HepG2 (cell line): ENCODE measurements around the gene RBM25. TPM values are rescaled to one million over a fixed set of nuclear protein-coding genes. Genes with fewer than 3 reads are reported as not detected.

Experiments
- ARID2 ChIP-seq: sonication (generic); formaldehyde crosslinking; IDR thresholded peaks from 2 replicates; pipeline ENCODE4 v1.8.1; 2022; ENCODE audit warnings: mild to moderate bottlenecking, missing genetic modification reagents, borderline replicate concordance
- DNMT1 ChIP-seq: sonication (generic); formaldehyde crosslinking; IDR thresholded peaks from 2 replicates; pipeline ENCODE4 v1.5.1; 2020; ENCODE audit warnings: mild to moderate bottlenecking, missing genetic modification reagents
- ESRRA ChIP-seq: sonication (generic); formaldehyde crosslinking; IDR thresholded peaks from 2 replicates; pipeline ENCODE4 v1.5.1; 2020; ENCODE audit warnings: mild to moderate bottlenecking, low read depth, missing genetic modification reagents
- KMT2A ChIP-seq: sonication (generic); formaldehyde crosslinking; IDR thresholded peaks from 2 replicates; pipeline ENCODE4 v1.4.0; 2020; ENCODE audit warnings: missing genetic modification reagents
- MTA1 ChIP-seq: sonication (generic); formaldehyde crosslinking; IDR thresholded peaks from 2 replicates; pipeline ENCODE4 v1.4.0; 2020; ENCODE audit warnings: missing genetic modification reagents, mild to moderate bottlenecking, borderline replicate concordance
- RXRA ChIP-seq: sonication (generic); formaldehyde crosslinking; IDR thresholded peaks from 2 replicates; pipeline ENCODE4 v1.5.1; 2020; ENCODE audit warnings: missing genetic modification reagents
- ZNF101 ChIP-seq: sonication (generic); formaldehyde crosslinking; IDR thresholded peaks from 2 replicates; pipeline ENCODE4 v1.4.0; 2020; ENCODE audit warnings: mild to moderate bottlenecking, low read depth, missing genetic modification reagents, borderline replicate concordance
- ZNF12 ChIP-seq: sonication (generic); formaldehyde crosslinking; IDR thresholded peaks from 2 replicates; pipeline ENCODE4 v1.5.0; 2020; ENCODE audit warnings: missing genetic modification reagents
- ZNF138 ChIP-seq: sonication (generic); formaldehyde crosslinking; IDR thresholded peaks from 2 replicates; pipeline ENCODE4 v1.5.0; 2020; ENCODE audit warnings: mild to moderate bottlenecking, low read depth, missing genetic modification reagents
- ZNF224 ChIP-seq: sonication (generic); formaldehyde crosslinking; IDR thresholded peaks from 2 replicates; pipeline ENCODE4 v1.5.0; 2020; ENCODE audit warnings: mild to moderate bottlenecking, missing genetic modification reagents
- ZNF841 ChIP-seq: sonication (generic); formaldehyde crosslinking; IDR thresholded peaks from 2 replicates; pipeline ENCODE4 v1.8.1; 2023; ENCODE audit warnings: missing genetic modification reagents, borderline replicate concordance
- ZZZ3 ChIP-seq: sonication (generic); formaldehyde crosslinking; IDR thresholded peaks from 2 replicates; pipeline ENCODE4 v1.4.0; 2020; ENCODE audit warnings: missing genetic modification reagents, mild to moderate bottlenecking, borderline replicate concordance
- polyA plus RNA-seq, 8 experiments: library from polyadenylated mRNA; depleted of rRNA in 3 of 8; stranded (reverse) in 7 of 8; unstranded in 1 of 8; fragments of >200 nt; fragmentation: Illumina TruSeq in 4 of 8; extraction: Trizol in 4 of 8; gene quantifications; 2 replicates each; pipeline versions ENCODE4 v1.2.1 to v1.2.3, GENCODE V29; 2011 to 2016; ENCODE audit warnings: low read depth in 4 of 8, missing spikeins in 1 of 8, mixed read lengths in 1 of 8; ENCODE audit not compliant: insufficient read depth in 1 of 8
- total RNA-seq, 5 experiments: library from RNA; depleted of rRNA; stranded (reverse); fragments of >200 nt; fragmentation: Illumina TruSeq; extraction: Trizol; gene quantifications; 2 replicates each; pipeline ENCODE4 v1.2.3, GENCODE V29; 2016; ENCODE audit warnings: low read depth in 1 of 5
- TF ChIP-seq, protein P1 (sequence below): sonication (generic); formaldehyde crosslinking; IDR thresholded peaks from 2 replicates; pipeline ENCODE4 v1.5.0; 2020; ENCODE audit warnings: mild to moderate bottlenecking, missing genetic modification reagents, borderline replicate concordance
- TF ChIP-seq, protein P2 (sequence below): sonication (generic); formaldehyde crosslinking; IDR thresholded peaks from 2 replicates; pipeline ENCODE4 v1.8.1; 2023; ENCODE audit warnings: missing genetic modification reagents, mild to moderate bottlenecking, borderline replicate concordance
- TF ChIP-seq, protein P3 (sequence below): sonication (generic); formaldehyde crosslinking; IDR thresholded peaks from 2 replicates; pipeline ENCODE4 v1.5.0; 2020; ENCODE audit warnings: mild to moderate bottlenecking, missing genetic modification reagents, moderate library complexity
- TF ChIP-seq, protein P4 (sequence below): sonication (generic); formaldehyde crosslinking; IDR thresholded peaks from 2 replicates; pipeline ENCODE4 v1.8.1; 2023; ENCODE audit warnings: mild to moderate bottlenecking, missing genetic modification reagents

The RBM25 gene
- total and polyA plus RNA-seq, 2 of the 13 experiments (the other 11 are each of a cell fraction or from before 2014, with no cell fraction given) = 34.1 to 65.9 TPM

DNA sequence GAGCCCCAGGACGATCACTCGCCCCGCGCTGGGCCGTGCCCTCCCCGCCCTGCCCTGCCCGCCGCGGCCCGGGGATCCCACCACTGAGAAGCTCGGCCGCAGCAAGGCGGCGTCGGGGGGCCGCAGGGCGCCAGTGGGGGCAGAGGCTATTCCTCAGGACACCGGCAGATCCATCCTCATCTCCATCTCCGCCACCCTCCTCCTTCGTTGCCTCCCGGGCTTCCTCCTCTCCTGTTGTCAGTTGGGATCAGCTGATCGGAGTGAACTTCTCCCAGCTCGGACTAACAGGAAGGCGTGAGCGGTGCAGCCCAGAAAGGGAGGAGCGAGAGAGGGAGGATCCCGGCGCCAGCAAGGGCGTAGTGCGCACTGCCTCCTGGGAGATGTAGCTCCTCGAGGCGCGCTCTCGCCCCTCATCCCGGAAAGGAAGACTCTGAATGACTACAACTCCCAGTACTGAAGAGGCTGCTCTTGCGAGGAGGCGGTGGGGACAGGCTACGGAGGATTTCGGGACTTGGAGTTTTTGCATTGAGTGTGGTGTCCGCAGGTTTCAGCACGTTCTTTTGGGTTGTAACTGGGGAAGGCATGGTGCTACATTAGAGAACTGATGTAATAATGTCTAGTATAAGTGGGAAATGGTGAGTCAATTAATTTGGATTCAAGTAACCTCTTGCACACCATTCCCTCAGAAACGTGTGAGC, 31.3 kb upstream of the RBM25 start, which contains the start of gene ZFYVE1 (continued):
- TF ChIP-seq, protein P1, sequence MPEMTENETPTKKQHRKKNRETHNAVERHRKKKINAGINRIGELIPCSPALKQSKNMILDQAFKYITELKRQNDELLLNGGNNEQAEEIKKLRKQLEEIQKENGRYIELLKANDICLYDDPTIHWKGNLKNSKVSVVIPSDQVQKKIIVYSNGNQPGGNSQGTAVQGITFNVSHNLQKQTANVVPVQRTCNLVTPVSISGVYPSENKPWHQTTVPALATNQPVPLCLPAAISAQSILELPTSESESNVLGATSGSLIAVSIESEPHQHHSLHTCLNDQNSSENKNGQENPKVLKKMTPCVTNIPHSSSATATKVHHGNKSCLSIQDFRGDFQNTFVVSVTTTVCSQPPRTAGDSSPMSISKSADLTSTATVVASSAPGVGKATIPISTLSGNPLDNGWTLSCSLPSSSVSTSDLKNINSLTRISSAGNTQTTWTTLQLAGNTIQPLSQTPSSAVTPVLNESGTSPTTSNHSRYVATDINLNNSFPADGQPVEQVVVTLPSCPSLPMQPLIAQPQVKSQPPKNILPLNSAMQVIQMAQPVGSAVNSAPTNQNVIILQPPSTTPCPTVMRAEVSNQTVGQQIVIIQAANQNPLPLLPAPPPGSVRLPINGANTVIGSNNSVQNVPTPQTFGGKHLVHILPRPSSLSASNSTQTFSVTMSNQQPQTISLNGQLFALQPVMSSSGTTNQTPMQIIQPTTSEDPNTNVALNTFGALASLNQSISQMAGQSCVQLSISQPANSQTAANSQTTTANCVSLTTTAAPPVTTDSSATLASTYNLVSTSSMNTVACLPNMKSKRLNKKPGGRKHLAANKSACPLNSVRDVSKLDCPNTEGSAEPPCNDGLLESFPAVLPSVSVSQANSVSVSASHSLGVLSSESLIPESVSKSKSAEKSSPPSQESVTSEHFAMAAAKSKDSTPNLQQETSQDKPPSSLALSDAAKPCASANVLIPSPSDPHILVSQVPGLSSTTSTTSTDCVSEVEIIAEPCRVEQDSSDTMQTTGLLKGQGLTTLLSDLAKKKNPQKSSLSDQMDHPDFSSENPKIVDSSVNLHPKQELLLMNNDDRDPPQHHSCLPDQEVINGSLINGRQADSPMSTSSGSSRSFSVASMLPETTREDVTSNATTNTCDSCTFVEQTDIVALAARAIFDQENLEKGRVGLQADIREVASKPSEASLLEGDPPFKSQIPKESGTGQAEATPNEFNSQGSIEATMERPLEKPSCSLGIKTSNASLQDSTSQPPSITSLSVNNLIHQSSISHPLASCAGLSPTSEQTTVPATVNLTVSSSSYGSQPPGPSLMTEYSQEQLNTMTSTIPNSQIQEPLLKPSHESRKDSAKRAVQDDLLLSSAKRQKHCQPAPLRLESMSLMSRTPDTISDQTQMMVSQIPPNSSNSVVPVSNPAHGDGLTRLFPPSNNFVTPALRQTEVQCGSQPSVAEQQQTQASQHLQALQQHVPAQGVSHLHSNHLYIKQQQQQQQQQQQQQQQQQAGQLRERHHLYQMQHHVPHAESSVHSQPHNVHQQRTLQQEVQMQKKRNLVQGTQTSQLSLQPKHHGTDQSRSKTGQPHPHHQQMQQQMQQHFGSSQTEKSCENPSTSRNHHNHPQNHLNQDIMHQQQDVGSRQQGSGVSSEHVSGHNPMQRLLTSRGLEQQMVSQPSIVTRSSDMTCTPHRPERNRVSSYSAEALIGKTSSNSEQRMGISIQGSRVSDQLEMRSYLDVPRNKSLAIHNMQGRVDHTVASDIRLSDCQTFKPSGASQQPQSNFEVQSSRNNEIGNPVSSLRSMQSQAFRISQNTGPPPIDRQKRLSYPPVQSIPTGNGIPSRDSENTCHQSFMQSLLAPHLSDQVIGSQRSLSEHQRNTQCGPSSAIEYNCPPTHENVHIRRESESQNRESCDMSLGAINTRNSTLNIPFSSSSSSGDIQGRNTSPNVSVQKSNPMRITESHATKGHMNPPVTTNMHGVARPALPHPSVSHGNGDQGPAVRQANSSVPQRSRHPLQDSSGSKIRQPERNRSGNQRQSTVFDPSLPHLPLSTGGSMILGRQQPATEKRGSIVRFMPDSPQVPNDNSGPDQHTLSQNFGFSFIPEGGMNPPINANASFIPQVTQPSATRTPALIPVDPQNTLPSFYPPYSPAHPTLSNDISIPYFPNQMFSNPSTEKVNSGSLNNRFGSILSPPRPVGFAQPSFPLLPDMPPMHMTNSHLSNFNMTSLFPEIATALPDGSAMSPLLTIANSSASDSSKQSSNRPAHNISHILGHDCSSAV (CRISPR knock-in tag) = no peak
- no peak for TF ChIP-seq ZNF101 (CRISPR knock-in tag)
- TF ChIP-seq, protein P2, sequence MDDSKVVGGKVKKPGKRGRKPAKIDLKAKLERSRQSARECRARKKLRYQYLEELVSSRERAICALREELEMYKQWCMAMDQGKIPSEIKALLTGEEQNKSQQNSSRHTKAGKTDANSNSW = no peak
- peak; percentile 57 for TF ChIP-seq RXRA
- TF ChIP-seq ARID2 (CRISPR knock-in tag) = no peak
- no peak for TF ChIP-seq ZNF12 (CRISPR knock-in tag)
- peak; percentile 68; the same call in 1 of the 2 replicates for TF ChIP-seq ZNF138 (CRISPR knock-in tag)
- TF ChIP-seq, protein P3, sequence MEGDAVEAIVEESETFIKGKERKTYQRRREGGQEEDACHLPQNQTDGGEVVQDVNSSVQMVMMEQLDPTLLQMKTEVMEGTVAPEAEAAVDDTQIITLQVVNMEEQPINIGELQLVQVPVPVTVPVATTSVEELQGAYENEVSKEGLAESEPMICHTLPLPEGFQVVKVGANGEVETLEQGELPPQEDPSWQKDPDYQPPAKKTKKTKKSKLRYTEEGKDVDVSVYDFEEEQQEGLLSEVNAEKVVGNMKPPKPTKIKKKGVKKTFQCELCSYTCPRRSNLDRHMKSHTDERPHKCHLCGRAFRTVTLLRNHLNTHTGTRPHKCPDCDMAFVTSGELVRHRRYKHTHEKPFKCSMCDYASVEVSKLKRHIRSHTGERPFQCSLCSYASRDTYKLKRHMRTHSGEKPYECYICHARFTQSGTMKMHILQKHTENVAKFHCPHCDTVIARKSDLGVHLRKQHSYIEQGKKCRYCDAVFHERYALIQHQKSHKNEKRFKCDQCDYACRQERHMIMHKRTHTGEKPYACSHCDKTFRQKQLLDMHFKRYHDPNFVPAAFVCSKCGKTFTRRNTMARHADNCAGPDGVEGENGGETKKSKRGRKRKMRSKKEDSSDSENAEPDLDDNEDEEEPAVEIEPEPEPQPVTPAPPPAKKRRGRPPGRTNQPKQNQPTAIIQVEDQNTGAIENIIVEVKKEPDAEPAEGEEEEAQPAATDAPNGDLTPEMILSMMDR (CRISPR knock-in tag) = 0 out of 2 replicates have a peak, but pooled peaks have one; percentile 7
- 0 out of 2 replicates have a peak, but pooled peaks have one; percentile 33 for TF ChIP-seq DNMT1
- TF ChIP-seq ESRRA (CRISPR knock-in tag) = no peak
- peak; percentile 58; the same call in 1 of the 2 replicates for TF ChIP-seq MTA1 (CRISPR knock-in tag)
- no peak for TF ChIP-seq ZNF841 (CRISPR knock-in tag)
- peak; percentile 61; the same call in 1 of the 2 replicates for TF ChIP-seq KMT2A (CRISPR knock-in tag)
- TF ChIP-seq, protein P4, sequence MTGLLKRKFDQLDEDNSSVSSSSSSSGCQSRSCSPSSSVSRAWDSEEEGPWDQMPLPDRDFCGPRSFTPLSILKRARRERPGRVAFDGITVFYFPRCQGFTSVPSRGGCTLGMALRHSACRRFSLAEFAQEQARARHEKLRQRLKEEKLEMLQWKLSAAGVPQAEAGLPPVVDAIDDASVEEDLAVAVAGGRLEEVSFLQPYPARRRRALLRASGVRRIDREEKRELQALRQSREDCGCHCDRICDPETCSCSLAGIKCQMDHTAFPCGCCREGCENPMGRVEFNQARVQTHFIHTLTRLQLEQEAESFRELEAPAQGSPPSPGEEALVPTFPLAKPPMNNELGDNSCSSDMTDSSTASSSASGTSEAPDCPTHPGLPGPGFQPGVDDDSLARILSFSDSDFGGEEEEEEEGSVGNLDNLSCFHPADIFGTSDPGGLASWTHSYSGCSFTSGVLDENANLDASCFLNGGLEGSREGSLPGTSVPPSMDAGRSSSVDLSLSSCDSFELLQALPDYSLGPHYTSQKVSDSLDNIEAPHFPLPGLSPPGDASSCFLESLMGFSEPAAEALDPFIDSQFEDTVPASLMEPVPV (CRISPR knock-in tag) = peak; percentile 62; the same call in 1 of the 2 replicates
- TF ChIP-seq ZNF224 (CRISPR knock-in tag) = no peak
- TF ChIP-seq ZZZ3 (CRISPR knock-in tag) = peak; percentile 45; the same call in 1 of the 2 replicates
